Neural progenitor cell (in vitro differentiated cells): ENCODE measurements around the gene SNX30.

Experiments used
- CTCF ChIP-seq: fragments of 200-600 bp; sonication (generic); IDR thresholded peaks from 2 replicates; pipeline ENCODE4 v1.5.1; 2017; ENCODE audit warnings: antibody characterized with exemption, mild to moderate bottlenecking
- EZH2 ChIP-seq: fragments of 200-600 bp; sonication (generic); IDR thresholded peaks from 2 replicates; pipeline ENCODE4 v1.6.1; 2017; ENCODE audit warnings: antibody characterized with exemption, mild to moderate bottlenecking, moderate library complexity

DNA sequence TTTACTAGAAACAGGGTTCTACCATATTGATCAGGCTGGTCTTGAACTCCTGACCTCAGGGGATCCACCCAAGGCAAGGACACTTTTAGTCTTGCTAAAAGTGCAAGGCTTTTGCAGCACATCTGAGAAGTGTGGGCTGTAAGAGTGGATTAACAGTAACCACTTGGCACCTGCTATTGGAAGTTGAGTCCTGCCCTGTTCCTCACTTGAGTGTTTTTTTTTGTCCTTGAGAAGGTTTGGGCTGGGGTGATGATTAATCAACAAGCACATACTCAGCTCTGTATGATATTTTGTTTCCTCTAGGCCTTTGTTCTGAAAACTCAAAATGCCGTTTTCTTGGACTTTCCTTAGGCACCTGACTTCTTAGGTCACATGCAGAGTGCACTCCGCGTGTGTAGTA lies 37.4 kb downstream of the SNX30 start:
- TF ChIP-seq CTCF = no peak
- TF ChIP-seq EZH2 = no peak
